HFFc6 (cell line): ENCODE measurements around the gene NUDT16. TPM values are rescaled to one million over a fixed set of nuclear protein-coding genes. Genes with fewer than 3 reads are reported as not detected.
"Not testable (repeated sequence)": the region's sequence is repeated elsewhere in the genome, so short reads cannot be mapped to it uniquely, and the experiment has no call there.

Source experiments
- DNase-seq: peaks from one replicate; pipeline ENCODE4 v3.0.0-alpha.2; 2018
- H3K27ac Mint-ChIP-seq: 2 replicates; pipeline ENCODE4 v1.8.0; 2020; ENCODE audit warnings: mild to moderate bottlenecking, mixed read lengths
- H3K27me3 Mint-ChIP-seq: 2 replicates; pipeline ENCODE4 v1.8.0; 2021; ENCODE audit warnings: mild to moderate bottlenecking, moderate library complexity, mixed read lengths; ENCODE audit not compliant: insufficient read depth
- H3K36me3 Mint-ChIP-seq: 2 replicates; pipeline ENCODE4 v1.8.0; 2021; ENCODE audit warnings: low read depth, mixed read lengths
- H3K4me1 Mint-ChIP-seq: 2 replicates; pipeline ENCODE4 v1.8.0; 2020; ENCODE audit warnings: low read depth, mixed read lengths
- H3K4me3 Mint-ChIP-seq: 2 replicates; pipeline ENCODE4 v1.8.0; 2020; ENCODE audit warnings: mild to moderate bottlenecking, moderate library complexity, mixed read lengths
- H3K9me3 Mint-ChIP-seq: 2 replicates; pipeline ENCODE4 v1.8.0; 2020; ENCODE audit warnings: mild to moderate bottlenecking, mixed read lengths
- total RNA-seq, 6 experiments: library from RNA; stranded (reverse); fragmentation: NEBNext Ultra II Directional; extraction: Animal tissue kit (Norgen Biotek cat#: 25700); gene quantifications; 2 replicates in 1 of 6; 3 replicates in 5 of 6; pipeline ENCODE4 v1.2.3, GENCODE V29; 2021
- TF ChIP-seq, protein P1 (sequence below): fragments of 200-600 bp; sonication (generic); IDR thresholded peaks from 2 replicates; pipeline ENCODE4 v1.5.0; 2021; ENCODE audit warnings: antibody characterized with exemption, mild to moderate bottlenecking

NUDT16 gene
- total RNA-seq, 6 experiments from 2014 or later: 18.3 to 21.3 (median 19.7) TPM

DNA sequence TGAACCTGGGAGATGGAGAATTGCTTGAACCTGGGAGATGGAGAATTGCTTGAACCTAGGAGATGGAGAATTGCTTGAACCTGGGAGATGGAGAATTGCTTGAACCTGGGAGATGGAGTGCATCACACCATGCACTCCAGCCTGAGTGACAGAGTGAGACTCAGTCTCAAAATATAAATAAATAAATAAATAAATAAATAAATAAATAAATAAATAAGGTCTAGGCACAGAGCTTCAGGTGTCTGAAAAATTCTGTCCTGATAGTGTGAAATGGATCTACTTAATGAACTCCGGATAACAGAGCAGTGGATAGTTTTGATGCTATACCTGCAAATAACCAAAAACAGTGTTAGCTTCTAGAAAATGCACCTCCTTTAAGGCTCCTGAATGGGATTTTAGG, 24.3 kb upstream of the NUDT16 start:
- Mint-ChIP-seq H3K4me1 (peaks cover 38% of the 10 kb centered on the region), H3K36me3 (peaks cover 2% of the 10 kb centered on the region; the same call in 1 of the 2 replicates), H3K4me3 (no peak overlapping the region), H3K27me3 (peaks cover 2% of the 10 kb centered on the region; the same call in 1 of the 2 replicates), H3K27ac (no peak overlapping the region), H3K9me3 (peaks cover under 1% of the 10 kb centered on the region; the same call in 1 of the 2 replicates)
- TF ChIP-seq, protein P1, sequence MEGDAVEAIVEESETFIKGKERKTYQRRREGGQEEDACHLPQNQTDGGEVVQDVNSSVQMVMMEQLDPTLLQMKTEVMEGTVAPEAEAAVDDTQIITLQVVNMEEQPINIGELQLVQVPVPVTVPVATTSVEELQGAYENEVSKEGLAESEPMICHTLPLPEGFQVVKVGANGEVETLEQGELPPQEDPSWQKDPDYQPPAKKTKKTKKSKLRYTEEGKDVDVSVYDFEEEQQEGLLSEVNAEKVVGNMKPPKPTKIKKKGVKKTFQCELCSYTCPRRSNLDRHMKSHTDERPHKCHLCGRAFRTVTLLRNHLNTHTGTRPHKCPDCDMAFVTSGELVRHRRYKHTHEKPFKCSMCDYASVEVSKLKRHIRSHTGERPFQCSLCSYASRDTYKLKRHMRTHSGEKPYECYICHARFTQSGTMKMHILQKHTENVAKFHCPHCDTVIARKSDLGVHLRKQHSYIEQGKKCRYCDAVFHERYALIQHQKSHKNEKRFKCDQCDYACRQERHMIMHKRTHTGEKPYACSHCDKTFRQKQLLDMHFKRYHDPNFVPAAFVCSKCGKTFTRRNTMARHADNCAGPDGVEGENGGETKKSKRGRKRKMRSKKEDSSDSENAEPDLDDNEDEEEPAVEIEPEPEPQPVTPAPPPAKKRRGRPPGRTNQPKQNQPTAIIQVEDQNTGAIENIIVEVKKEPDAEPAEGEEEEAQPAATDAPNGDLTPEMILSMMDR: no peak
- DNase-seq: no peak

DNA sequence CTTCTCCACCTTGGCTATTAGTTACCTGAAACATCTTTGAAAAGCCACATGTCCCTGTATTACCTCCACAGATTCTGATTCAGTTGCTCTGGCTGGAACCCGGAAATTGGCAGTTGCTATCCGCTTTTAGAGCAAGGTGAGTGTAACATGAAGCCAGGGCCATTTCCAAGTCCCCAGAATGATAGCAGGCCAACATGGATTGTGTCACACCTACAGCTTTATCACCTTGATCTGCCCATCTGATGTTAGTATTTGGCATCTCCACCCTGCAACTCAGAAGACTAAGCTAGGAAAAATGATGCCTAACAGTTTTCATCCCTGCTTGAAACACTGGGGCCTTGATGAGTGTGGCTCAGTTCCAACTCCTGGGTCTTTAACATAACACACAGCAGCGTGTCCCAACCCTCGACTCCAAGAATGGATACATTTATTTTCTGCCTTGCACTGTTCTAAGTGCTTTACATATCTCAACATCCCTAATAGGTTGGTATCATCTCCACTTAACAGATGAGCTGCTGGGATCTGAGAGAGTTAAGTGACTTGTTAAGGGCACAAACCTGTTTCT, 21.3 kb upstream of the NUDT16 start:
- Mint-ChIP-seq H3K27ac (no peak overlapping the region), H3K4me3 (no peak overlapping the region)
- no peak for DNase-seq

DNA sequence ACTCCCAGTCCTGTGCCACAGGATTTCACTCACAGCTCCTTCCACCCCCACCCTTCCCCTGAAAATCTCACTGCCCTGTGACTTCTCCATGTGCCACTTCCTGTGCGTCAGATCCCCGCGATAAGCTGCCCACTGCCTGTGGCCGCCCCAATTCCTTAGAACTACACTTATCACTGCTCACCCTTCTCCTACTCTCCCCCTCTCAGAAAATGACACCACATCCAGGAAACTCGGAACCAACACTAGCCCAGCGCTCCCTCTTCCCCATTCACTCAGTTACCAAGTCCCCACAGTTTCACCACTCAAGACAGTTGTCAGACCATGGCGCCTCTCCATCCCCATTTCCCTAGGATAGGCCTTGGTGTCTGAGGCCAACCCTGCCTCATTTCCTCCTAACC, 20.5 kb upstream of the NUDT16 start:
- H3K27me3 Mint-ChIP-seq, H3K4me3 Mint-ChIP-seq, DNase-seq, H3K4me1 Mint-ChIP-seq, H3K9me3 Mint-ChIP-seq, H3K36me3 Mint-ChIP-seq, H3K27ac Mint-ChIP-seq: not testable (repeated sequence)

More for the DNA sequence above, 21.3 kb upstream of the NUDT16 start:
- Mint-ChIP-seq H3K4me1 (peaks cover 16% of the 10 kb centered on the region), H3K27me3 (peaks cover 8% of the 10 kb centered on the region), H3K36me3 (peaks cover 5% of the 10 kb centered on the region; the same call in 1 of the 2 replicates), H3K9me3 (peaks cover 4% of the 10 kb centered on the region; the same call in 1 of the 2 replicates)
- TF ChIP-seq, protein P1: no peak

DNA sequence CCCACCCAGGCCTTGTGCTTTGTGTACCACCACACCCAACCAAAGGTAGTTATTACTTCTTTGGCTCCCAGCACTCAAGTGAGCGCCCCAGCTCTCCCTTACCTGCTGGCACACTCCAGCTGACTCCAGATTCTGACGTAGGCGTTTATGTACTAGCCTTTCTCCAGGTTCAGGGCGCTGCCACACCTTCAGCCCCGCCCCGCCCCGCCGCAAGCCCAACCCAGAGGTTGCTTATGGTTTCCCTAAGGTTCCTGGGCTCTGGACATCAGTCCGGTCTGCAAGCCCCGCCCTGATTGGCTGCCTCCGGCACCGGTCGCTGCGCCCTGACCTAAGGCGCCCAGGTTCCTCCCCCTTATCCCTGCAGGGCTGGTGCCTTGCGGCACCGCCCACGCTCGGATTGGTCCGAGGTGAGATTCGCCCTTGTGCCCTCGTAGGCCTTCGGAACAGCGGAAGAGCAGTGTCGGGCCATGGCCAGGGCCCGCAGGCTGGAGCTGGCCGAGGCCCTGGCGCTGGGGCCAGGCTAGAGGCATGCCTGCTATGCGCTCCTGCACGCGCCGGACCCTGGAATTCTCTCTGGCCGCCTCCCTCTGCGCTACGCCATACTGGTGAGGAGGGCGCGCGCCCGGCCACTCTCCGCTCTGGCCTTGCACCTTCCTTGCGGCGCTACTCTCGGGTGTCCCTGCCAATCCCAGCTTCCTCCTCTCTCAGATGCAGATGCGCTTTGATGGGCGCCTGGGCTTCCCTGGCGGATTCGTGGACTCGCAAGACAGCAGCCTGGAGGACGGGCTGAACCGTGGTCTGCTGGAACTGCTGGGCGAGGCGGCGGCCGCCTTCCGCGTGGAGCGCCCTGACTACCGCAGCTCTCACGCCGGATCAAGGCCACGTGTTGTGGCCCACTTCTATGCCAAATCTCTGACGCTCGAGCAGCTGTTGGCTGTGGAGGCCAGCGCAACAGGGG, 19.8 kb upstream of the NUDT16 start:
- H3K36me3 Mint-ChIP-seq: peaks cover 5% of the 10 kb centered on the region; the same call in 1 of the 2 replicates
- TF ChIP-seq, protein P1: no peak
- peaks cover 1% of the 10 kb centered on the region for H3K4me1 Mint-ChIP-seq
- H3K27ac Mint-ChIP-seq: no peak overlapping the region
- no peak for DNase-seq
- H3K27me3 Mint-ChIP-seq: peaks cover 8% of the 10 kb centered on the region
- peaks cover 4% of the 10 kb centered on the region; the same call in 1 of the 2 replicates for H3K9me3 Mint-ChIP-seq
- no peak overlapping the region for H3K4me3 Mint-ChIP-seq

DNA sequence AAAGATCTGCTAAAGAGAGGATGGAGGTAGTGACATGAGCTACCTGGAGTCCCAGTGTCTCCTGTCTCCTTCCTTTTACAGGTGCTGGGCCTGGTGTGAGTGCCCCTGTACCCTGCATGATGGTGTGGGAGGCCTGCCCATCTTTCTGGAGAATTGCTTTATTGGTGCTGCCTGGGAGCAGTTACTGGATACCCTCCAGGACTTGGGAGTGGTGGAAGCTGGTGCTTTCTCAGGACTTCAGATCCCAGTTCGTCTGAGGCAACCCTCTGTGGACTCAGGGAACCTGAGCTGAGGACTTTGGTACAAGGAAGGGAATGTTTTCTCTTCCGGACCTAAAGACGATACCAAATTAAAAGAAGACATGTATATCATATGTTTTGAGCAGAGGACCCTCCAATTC, 18.3 kb upstream of the NUDT16 start:
- Mint-ChIP-seq H3K4me1 (no peaks in the 10 kb centered on the region), H3K27ac (no peak overlapping the region), H3K4me3 (no peak overlapping the region), H3K9me3 (peaks cover 4% of the 10 kb centered on the region; the same call in 1 of the 2 replicates), H3K27me3 (peaks cover 8% of the 10 kb centered on the region), H3K36me3 (peaks cover 5% of the 10 kb centered on the region; the same call in 1 of the 2 replicates)
- no peak for DNase-seq
- TF ChIP-seq, protein P1: no peak
